Testis (tissue), 3 donors: ENCODE results near the gene ARHGAP30. TPM values are rescaled to one million over a fixed set of nuclear protein-coding genes. Genes with fewer than 3 reads are reported as not detected.

Experiments used
- DNase-seq: peaks from one replicate; pipeline ENCODE4 v3.0.0-alpha.2; 2019
- H3K27ac ChIP-seq, 2 donors: fragments of 200-600 bp; sonication (generic); one replicate each; pipeline ENCODE4 v1.5.1; 2019
- H3K27me3 ChIP-seq: fragments of 200-600 bp; sonication (generic); one replicate; pipeline ENCODE4 v1.5.1; 2019
- H3K36me3 ChIP-seq: fragments of 200-600 bp; sonication (generic); one replicate; pipeline ENCODE4 v1.5.1; 2017; ENCODE audit warnings: low read depth; ENCODE audit errors: missing control alignments
- H3K4me1 ChIP-seq: fragments of 200-600 bp; sonication (generic); one replicate; pipeline ENCODE4 v1.5.1; 2019
- H3K4me3 ChIP-seq, 2 donors: fragments of 200-600 bp; sonication (generic); one replicate each; pipeline ENCODE4 v1.5.1; 2017 to 2019
- H3K9me3 ChIP-seq: fragments of 200-600 bp; sonication (generic); one replicate; pipeline ENCODE4 v1.5.1; 2017
- CTCF ChIP-seq, 3 experiments: fragments of 450-650 bp in 2 of 3; fragments of 200-600 bp in 1 of 3; sonication (generic) in 1 of 3; IDR thresholded peaks; one replicate each; pipeline ENCODE4 v1.5.1; 2016 to 2019; ENCODE audit warnings: antibody characterized with exemption in 3 of 3, mild to moderate bottlenecking in 2 of 3, moderate library complexity in 1 of 3
- POLR2A ChIP-seq: fragments of 450-650 bp; IDR thresholded peaks from one replicate; pipeline ENCODE4 v1.6.1; 2017; ENCODE audit warnings: antibody characterized with exemption, mild to moderate bottlenecking, moderate library complexity
- WGBS, 2 donors: methylation state at CpG; one replicate each; pipeline ENCODE4 v1.1.5; 2018; 5-methylcytosine and 5-hydroxymethylcytosine counted together
- intact Hi-C: fragments of 100-400 bp; cut with DNase I; formaldehyde crosslinking; loops from one replicate; pipeline ENCODE4 v1.15.1; 2023; ENCODE audit warnings: low total_unique reads
- polyA plus RNA-seq: library from polyadenylated mRNA; stranded (reverse); fragments of 350-450 nt; fragmentation: Illumina TruSeq; extraction: RNeasy Lipid Tissue Mini Kit (QIAGEN cat#74804); gene quantifications from one replicate; pipeline ENCODE4 v1.2.3, GENCODE V29; 2014; ENCODE audit warnings: low read depth, low replicate concordance; ENCODE audit not compliant: insufficient read depth
- total RNA-seq, 2 donors: library from RNA; depleted of rRNA; stranded (reverse); fragments of >200 nt; gene quantifications; one replicate each; pipeline ENCODE4 v1.2.3, GENCODE V29; 2016

ARHGAP30 gene
- total and polyA plus RNA-seq, 3 donors from 2014 or later = 0.79 to 5.4 (median 1.6) TPM

GRCh38 chr1:161089251-161089924 lies 19.7 kb upstream of the ARHGAP30 start, which contains the start of gene NECTIN4:
Gene NECTIN4 (minus strand): TSS chr1:161089558. CDS start chr1:161089296, 262 bp downstream.
- H3K27me3 ChIP-seq = no peaks in the 10 kb centered on the region
- H3K4me1 ChIP-seq = no peaks in the 10 kb centered on the region
- WGBS, 2 donors = 73 to 89% methylated on average over 8 to 22 of the region's 22 CpGs
- H3K27ac ChIP-seq = no peak within 1 kb of the TSS
- no peak within 1 kb of the TSS for H3K4me3 ChIP-seq
- H3K36me3 ChIP-seq = no peaks in the 10 kb centered on the region
- intact Hi-C loops = no loop called here
- DNase-seq = no peak
- no peaks in the 10 kb centered on the region for H3K9me3 ChIP-seq
- TF ChIP-seq POLR2A = no peak
- TF ChIP-seq CTCF (IDR thresholded peaks at IDR 0.05) = no peak

- no peaks in the 10 kb centered on the region for H3K9me3 ChIP-seq
- H3K27ac ChIP-seq = no peak overlapping the region
- TF ChIP-seq POLR2A (no peak), CTCF (IDR thresholded peaks at IDR 0.05) (no peak)
- 89 to 93% methylated on average over 3 of the region's 3 CpGs for WGBS, 2 donors
- H3K4me3 ChIP-seq = no peak overlapping the region
- H3K4me1 ChIP-seq = no peaks in the 10 kb centered on the region
- DNase-seq = no peak
- intact Hi-C loops = no loop called here
- no peaks in the 10 kb centered on the region for H3K36me3 ChIP-seq
- H3K27me3 ChIP-seq = no peaks in the 10 kb centered on the region
These were observed 19.0 kb upstream of the ARHGAP30 start for GRCh38 chr1:161088587-161089110.

GRCh38 chr1:161086457-161086856 lies 16.8 kb upstream of the ARHGAP30 start:
- DNase-seq = no peak
- H3K9me3 ChIP-seq = no peaks in the 10 kb centered on the region
- intact Hi-C loops = no loop called here
- H3K27me3 ChIP-seq = no peaks in the 10 kb centered on the region
- no peak overlapping the region for H3K27ac ChIP-seq
- H3K36me3 ChIP-seq = no peaks in the 10 kb centered on the region
- WGBS, 2 donors = 79 to 81% methylated on average over 4 of the region's 4 CpGs
- H3K4me1 ChIP-seq = no peaks in the 10 kb centered on the region
- no peak for TF ChIP-seq CTCF (IDR thresholded peaks at IDR 0.05)
- no peak for TF ChIP-seq POLR2A
- H3K4me3 ChIP-seq = no peak overlapping the region

GRCh38 chr1:161085165-161085564 lies 15.5 kb upstream of the ARHGAP30 start:
- WGBS, 2 donors = 59 to 76% methylated on average over 2 of the region's 2 CpGs
- TF ChIP-seq CTCF (IDR thresholded peaks at IDR 0.05) = no peak
- TF ChIP-seq POLR2A = no peak
- Histone ChIP-seq H3K36me3 (no peaks in the 10 kb centered on the region), H3K4me1 (no peaks in the 10 kb centered on the region), H3K27ac (no peak overlapping the region), H3K4me3 (no peak overlapping the region), H3K9me3 (no peaks in the 10 kb centered on the region), H3K27me3 (no peaks in the 10 kb centered on the region)
- DNase-seq = no peak
- intact Hi-C loops = no loop called here

- Histone ChIP-seq H3K4me3 (no peak overlapping the region), H3K27me3 (no peaks in the 10 kb centered on the region), H3K36me3 (no peaks in the 10 kb centered on the region), H3K27ac (no peak overlapping the region), H3K4me1 (no peaks in the 10 kb centered on the region), H3K9me3 (no peaks in the 10 kb centered on the region)
- no peak for DNase-seq
- intact Hi-C loops = no loop called here
- TF ChIP-seq POLR2A = no peak
- TF ChIP-seq CTCF (IDR thresholded peaks at IDR 0.05) = no peak
- WGBS, 2 donors = 100% methylated on average over 1 of the region's 1 CpG
These were observed 14.9 kb upstream of the ARHGAP30 start for GRCh38 chr1:161084597-161084988.
